OCI-LY1 (cell line): ENCODE measurements around the gene FAM25C.
"Not testable (repeated sequence)": the region's sequence is repeated elsewhere in the genome, so short reads cannot be mapped to it uniquely, and the experiment has no call there.

Experiments
- H2AFZ ChIP-seq: fragments of 200-600 bp; sonication (generic), shearing (Covaris generic); 2 replicates; pipeline ENCODE4 v1.6.0; 2014; ENCODE audit warnings: antibody characterized with exemption, mild to moderate bottlenecking, low read length
- H3F3A ChIP-seq: fragments of 200-600 bp; sonication (generic), shearing (Covaris generic); 2 replicates; pipeline ENCODE4 v1.6.0; 2014; ENCODE audit warnings: mild to moderate bottlenecking, antibody characterized with exemption, low read length, moderate library complexity; ENCODE audit not compliant: insufficient read depth
- H3K27ac ChIP-seq: fragments of 200-600 bp; sonication (generic); 2 replicates; pipeline ENCODE4 v1.5.1; 2014; ENCODE audit warnings: low read length, mixed run types, mild to moderate bottlenecking, low read depth; ENCODE audit not compliant: poor library complexity, severe bottlenecking
- H3K27me3 ChIP-seq: fragments of 200-600 bp; sonication (generic); 2 replicates; pipeline ENCODE4 v1.6.0; 2014; ENCODE audit warnings: antibody characterized with exemption, mild to moderate bottlenecking, low read length, moderate library complexity; ENCODE audit not compliant: insufficient read depth
- H3K36me3 ChIP-seq: fragments of 200-600 bp; sonication (generic); 2 replicates; pipeline ENCODE4 v1.6.1; 2014; ENCODE audit warnings: mild to moderate bottlenecking, antibody characterized with exemption, low read length, moderate library complexity, mixed read lengths; ENCODE audit not compliant: insufficient read depth
- H3K4me1 ChIP-seq: fragments of 200-600 bp; sonication (generic); 2 replicates; pipeline ENCODE4 v1.5.1; 2014; ENCODE audit warnings: mild to moderate bottlenecking, low read length, moderate library complexity; ENCODE audit not compliant: insufficient read depth, severe bottlenecking
- H3K4me2 ChIP-seq: fragments of 200-600 bp; sonication (generic), shearing (Covaris generic); 2 replicates; pipeline ENCODE4 v1.6.1; 2014; ENCODE audit warnings: low read length
- H3K4me3 ChIP-seq: fragments of 200-600 bp; sonication (generic); 2 replicates; pipeline ENCODE4 v1.5.1; 2014; ENCODE audit warnings: low read length, low read depth, mild to moderate bottlenecking, mixed read lengths; ENCODE audit not compliant: poor library complexity, severe bottlenecking
- H3K79me2 ChIP-seq: fragments of 200-600 bp; shearing (Covaris generic); 2 replicates; pipeline ENCODE4 v1.6.1; 2016; ENCODE audit warnings: mixed run types, low read length, mixed read lengths; ENCODE audit not compliant: insufficient read depth
- H3K9ac ChIP-seq: fragments of 200-600 bp; sonication (generic), shearing (Covaris generic); 2 replicates; pipeline ENCODE4 v1.6.1; 2014; ENCODE audit warnings: mild to moderate bottlenecking, low read length, mixed read lengths
- H3K9me2 ChIP-seq: fragments of 200-600 bp; sonication (generic), shearing (Covaris generic); 2 replicates; pipeline ENCODE4 v1.6.1; 2014; ENCODE audit warnings: low read depth, mild to moderate bottlenecking, low read length, mixed read lengths
- H3K9me3 ChIP-seq: fragments of 200-600 bp; shearing (Covaris generic); 2 replicates; pipeline ENCODE4 v1.6.1; 2014; ENCODE audit warnings: low read length, mixed read lengths
- H4K20me1 ChIP-seq: fragments of 200-600 bp; sonication (generic), shearing (Covaris generic); 2 replicates; pipeline ENCODE4 v1.6.0; 2016; ENCODE audit warnings: mild to moderate bottlenecking, low read length; ENCODE audit not compliant: insufficient read depth

Gene FAM25C

DNA sequence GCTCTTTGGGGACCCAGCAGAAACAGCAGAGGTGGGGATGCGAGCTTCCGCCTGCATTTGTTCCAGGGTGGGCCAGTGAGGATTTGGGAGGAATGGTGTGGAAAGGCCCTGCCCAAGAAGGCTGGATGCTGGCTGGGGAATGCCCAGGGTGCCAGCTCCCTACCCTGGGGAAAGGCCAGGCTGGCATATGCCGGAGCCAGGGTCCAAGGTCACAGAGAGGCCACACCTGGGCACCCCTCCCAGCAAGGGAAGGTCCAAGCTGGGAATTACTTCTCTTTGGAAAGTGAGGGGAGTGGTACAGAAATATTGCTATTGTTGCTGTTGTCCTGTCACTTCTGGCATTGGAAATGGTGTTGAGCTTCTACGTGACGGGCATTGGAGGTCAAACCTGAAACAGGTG, 28.0 kb downstream of the FAM25C start:
- H2AFZ ChIP-seq, H3F3A ChIP-seq, H3K4me2 ChIP-seq, H3K36me3 ChIP-seq, H3K27ac ChIP-seq, H3K4me3 ChIP-seq, H3K4me1 ChIP-seq, H3K79me2 ChIP-seq, H3K9me2 ChIP-seq, H3K9ac ChIP-seq, H3K9me3 ChIP-seq, H3K27me3 ChIP-seq, H4K20me1 ChIP-seq: not testable (repeated sequence)

GRCh38 chr10:47970047-47970446, 29.5 kb downstream of the FAM25C start:
- not testable (repeated sequence) for H3K4me1 ChIP-seq, H3K4me3 ChIP-seq, H3K79me2 ChIP-seq, H3K36me3 ChIP-seq, H3K9me2 ChIP-seq, H3F3A ChIP-seq, H3K27ac ChIP-seq, H3K9me3 ChIP-seq, H3K27me3 ChIP-seq, H3K4me2 ChIP-seq, H4K20me1 ChIP-seq, H3K9ac ChIP-seq, H2AFZ ChIP-seq

DNA sequence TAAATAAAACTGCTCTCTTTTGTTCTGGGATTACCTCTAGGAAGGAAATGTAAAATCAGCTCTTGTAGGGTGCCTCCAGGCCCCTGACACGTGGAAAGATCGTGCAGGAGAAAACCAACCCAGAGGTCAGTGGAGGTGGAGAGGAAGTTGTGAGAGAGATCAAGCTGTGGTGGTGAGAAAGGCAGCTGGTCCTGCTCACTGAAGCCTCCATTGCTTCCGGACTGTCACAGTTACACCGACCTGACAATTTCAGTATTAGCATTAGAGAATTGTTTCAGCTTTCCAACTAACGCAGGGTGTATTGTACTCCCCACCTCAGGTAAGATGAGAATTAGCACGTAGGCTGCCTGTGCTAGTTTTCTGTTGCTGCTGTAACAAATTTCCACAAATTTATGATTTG, 30.6 kb downstream of the FAM25C start:
- not testable (repeated sequence) for H3K36me3 ChIP-seq, H3F3A ChIP-seq, H3K9me3 ChIP-seq, H3K9me2 ChIP-seq, H3K4me1 ChIP-seq, H4K20me1 ChIP-seq, H3K9ac ChIP-seq, H3K4me2 ChIP-seq, H2AFZ ChIP-seq, H3K27ac ChIP-seq, H3K27me3 ChIP-seq, H3K4me3 ChIP-seq, H3K79me2 ChIP-seq

DNA sequence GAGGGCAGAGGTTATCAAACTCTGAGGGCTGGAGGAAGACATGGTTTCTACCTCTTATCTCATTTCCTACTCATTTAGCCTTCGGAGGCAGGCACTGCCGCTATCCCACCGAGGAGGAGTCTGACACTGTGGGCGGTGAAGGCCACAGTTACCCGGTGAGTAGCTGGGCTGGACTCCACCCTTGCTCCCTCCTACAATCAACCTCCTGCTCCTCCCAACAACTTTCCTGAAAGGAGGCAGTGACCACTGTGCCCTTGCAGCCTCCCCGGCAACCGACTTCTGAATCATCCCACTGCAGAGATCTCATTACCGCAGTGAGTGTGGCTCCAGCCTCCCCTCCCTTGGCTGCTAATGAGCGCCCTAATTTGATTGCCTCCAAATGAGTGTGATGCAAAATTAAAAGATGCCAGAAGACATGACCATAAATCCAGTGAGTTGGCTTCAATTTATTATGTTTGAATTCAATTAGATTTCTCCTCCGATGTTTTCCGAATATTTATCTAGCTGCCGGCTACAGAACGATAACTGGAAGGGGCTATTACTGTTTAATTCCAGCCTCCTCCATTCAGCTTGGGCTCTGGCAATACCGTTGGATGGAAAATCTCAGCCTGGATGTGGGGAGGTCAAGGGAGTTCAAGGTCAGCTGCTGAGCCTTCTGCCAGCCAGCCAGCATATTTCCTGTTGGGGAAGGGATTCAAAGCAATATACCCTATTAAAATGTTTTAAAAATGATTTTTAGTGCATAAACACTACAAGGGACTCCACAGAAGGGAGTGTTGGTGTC, 35.1 kb downstream of the FAM25C start:
- not testable (repeated sequence) for H3K27ac ChIP-seq, H3K9me3 ChIP-seq, H3K9me2 ChIP-seq, H4K20me1 ChIP-seq, H2AFZ ChIP-seq, H3K9ac ChIP-seq, H3K36me3 ChIP-seq, H3F3A ChIP-seq, H3K4me3 ChIP-seq, H3K27me3 ChIP-seq, H3K4me1 ChIP-seq, H3K79me2 ChIP-seq, H3K4me2 ChIP-seq

DNA sequence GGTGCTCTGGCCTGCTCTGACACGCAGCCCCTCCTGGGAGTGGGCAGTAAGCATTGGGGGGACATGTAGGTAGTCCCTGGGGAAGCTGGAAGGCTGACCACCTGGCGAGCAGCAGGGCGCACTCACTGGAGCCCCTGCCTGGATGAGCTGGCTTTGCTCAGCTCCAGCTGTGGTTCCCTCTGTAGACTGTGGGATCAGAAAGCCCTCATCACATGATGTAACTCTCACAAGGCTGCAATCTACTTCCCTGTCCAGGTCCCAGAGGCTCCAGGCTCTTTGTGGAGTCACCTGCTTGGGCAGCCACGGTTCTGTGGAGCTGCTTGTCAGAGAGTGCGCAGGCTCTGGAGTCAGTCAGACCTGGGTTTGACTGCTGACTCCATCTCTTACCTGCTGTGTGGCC, 36.8 kb downstream of the FAM25C start:
- H3K79me2 ChIP-seq, H3K4me2 ChIP-seq, H4K20me1 ChIP-seq, H3K27me3 ChIP-seq, H3K9ac ChIP-seq, H3K4me1 ChIP-seq, H3F3A ChIP-seq, H3K9me2 ChIP-seq, H3K9me3 ChIP-seq, H3K27ac ChIP-seq, H2AFZ ChIP-seq, H3K4me3 ChIP-seq, H3K36me3 ChIP-seq: not testable (repeated sequence)

GRCh38 chr10:47960699-47961098, 38.9 kb downstream of the FAM25C start:
- not testable (repeated sequence) for H3K27me3 ChIP-seq, H3K9me2 ChIP-seq

GRCh38 chr10:47959677-47960076, 39.9 kb downstream of the FAM25C start:
- not testable (repeated sequence) for H3K36me3 ChIP-seq, H3K4me2 ChIP-seq, H3K4me3 ChIP-seq, H3K9ac ChIP-seq, H3K9me3 ChIP-seq, H3K79me2 ChIP-seq, H4K20me1 ChIP-seq, H3K4me1 ChIP-seq, H3F3A ChIP-seq, H3K27ac ChIP-seq, H3K9me2 ChIP-seq, H3K27me3 ChIP-seq, H2AFZ ChIP-seq

More at GRCh38 chr10:47960699-47961098, 38.9 kb downstream of the FAM25C start:
- H3K27ac ChIP-seq, H3K4me2 ChIP-seq, H3F3A ChIP-seq, H2AFZ ChIP-seq, H3K4me3 ChIP-seq, H3K36me3 ChIP-seq, H4K20me1 ChIP-seq, H3K9ac ChIP-seq, H3K4me1 ChIP-seq, H3K79me2 ChIP-seq, H3K9me3 ChIP-seq: not testable (repeated sequence)

DNA sequence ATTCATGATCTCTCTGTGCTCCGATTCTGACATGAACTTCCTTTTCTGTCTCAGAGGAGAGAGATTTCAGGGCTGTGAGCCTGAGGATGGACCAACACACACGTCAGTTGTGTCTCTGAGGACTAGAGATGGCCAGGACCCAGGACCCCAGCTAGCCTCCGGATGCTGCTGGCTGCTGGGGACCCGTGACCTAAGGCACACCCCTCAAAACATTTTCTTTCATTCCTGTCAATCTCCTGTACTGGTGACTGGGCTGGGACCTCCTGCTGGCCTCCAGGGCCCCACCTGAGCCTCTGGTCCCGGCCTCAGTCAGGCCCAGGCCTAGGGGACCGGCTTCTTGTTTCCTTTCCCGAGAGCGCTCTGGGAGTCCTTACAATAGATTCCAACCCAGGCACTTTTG, 42.4 kb downstream of the FAM25C start:
- H3K9me2 ChIP-seq, H3K9me3 ChIP-seq, H3K27ac ChIP-seq, H3F3A ChIP-seq, H3K9ac ChIP-seq, H4K20me1 ChIP-seq, H3K27me3 ChIP-seq, H3K79me2 ChIP-seq, H3K4me2 ChIP-seq, H2AFZ ChIP-seq, H3K4me3 ChIP-seq, H3K36me3 ChIP-seq, H3K4me1 ChIP-seq: not testable (repeated sequence)
